ENCODE data around the gene TRMT112. TPM values are rescaled to one million over a fixed set of nuclear protein-coding genes. Genes with fewer than 3 reads are reported as not detected.

The TRMT112 gene
- total and polyA plus RNA-seq, 2 donors, result 294 to 353 TPM

DNA sequence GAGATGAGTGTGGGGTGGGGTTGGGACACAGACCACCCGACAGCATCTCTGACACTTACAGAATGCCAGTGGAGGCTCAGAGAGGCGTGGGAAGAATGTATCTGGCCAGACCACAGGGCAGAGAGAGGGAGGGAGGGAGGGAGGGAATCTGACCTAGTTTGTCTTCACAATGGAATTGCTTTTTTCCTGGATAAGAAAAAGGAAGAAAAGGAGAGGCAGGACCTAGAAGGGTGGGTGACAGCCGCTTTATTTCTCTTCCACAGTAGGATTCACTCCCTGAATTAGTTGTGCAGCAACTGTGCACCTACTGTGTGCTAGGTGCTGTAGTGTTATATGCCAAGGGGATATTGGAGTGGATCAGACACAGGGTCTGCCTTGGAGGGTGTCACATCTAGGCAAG is 22.6 kb downstream of the TRMT112 start:
- no peak overlapping the region for H3K27ac ChIP-seq (ENCODE audit: low read depth in 1 of 2, low read length in 1 of 2)
- no peaks in the 10 kb centered on the region for H3K36me3 ChIP-seq (ENCODE audit: control insufficient read depth in 2 of 2, insufficient read depth in 2 of 2, low read length in 1 of 2)
- peaks cover 90 to 100% of the 10 kb centered on the region in 2 donors for H3K27me3 ChIP-seq (ENCODE audit: control insufficient read depth in 2 of 2, insufficient read depth in 1 of 2, low read length in 1 of 2)
- H3K4me3 ChIP-seq (ENCODE audit: low read length in 2 of 2), result no peak overlapping the region
- WGBS, result 85% methylated on average over 3 of the region's 3 CpGs
- H3K4me1 ChIP-seq (ENCODE audit: control insufficient read depth in 2 of 2, insufficient read depth in 2 of 2, low read length in 2 of 2), result peaks cover 3 to 15% of the 10 kb centered on the region in 2 donors
- DNase-seq (ENCODE audit: low read depth in 6 of 9, low spot score in 9 of 9), result no peak
- H3K9me3 ChIP-seq (ENCODE audit: control insufficient read depth in 2 of 2, insufficient read depth in 1 of 2, low read length in 1 of 2), result peaks cover 0 to 7% of the 10 kb centered on the region in 2 donors

DNA sequence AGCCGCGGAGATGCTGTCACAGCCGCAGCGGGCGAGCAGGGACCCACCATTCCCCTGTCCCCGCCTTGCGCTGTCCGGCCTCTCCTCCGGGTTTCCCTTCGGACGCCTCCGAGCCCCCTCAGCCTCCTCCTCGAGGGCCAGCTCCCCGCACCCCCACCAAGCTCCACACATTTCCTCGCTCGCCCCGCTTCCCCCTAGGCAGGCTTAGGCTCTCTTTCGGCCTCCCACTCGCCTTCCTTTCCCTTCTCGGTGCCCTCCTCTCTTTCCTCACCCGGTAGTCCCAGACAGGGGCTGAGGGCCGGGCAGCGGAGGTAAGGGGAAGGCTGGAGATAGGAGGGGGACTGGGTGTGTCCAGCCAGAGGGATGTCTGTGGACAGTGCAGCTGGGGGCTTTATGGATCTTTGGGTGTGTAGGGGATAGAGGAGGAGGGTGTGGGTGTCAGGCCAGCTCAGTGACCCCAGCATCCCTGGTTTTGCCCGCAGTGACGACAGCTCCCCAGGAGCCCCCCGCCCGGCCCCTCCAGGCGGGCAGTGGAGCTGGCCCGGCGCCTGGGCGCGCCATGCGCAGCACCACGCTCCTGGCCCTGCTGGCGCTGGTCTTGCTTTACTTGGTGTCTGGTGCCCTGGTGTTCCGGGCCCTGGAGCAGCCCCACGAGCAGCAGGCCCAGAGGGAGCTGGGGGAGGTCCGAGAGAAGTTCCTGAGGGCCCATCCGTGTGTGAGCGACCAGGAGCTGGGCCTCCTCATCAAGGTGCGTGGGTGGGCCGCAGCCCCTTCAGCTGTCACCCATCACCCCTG is 24.7 kb downstream of the TRMT112 start:
- Histone ChIP-seq H3K36me3 (ENCODE audit: control insufficient read depth in 2 of 2, insufficient read depth in 2 of 2, low read length in 1 of 2) (peaks cover 0 to 3% of the 10 kb centered on the region in 2 donors), H3K27ac (ENCODE audit: low read depth in 1 of 2, low read length in 1 of 2) (no peak overlapping the region), H3K27me3 (ENCODE audit: control insufficient read depth in 2 of 2, insufficient read depth in 1 of 2, low read length in 1 of 2) (peaks cover 72 to 89% of the 10 kb centered on the region in 2 donors), H3K4me1 (ENCODE audit: control insufficient read depth in 2 of 2, insufficient read depth in 2 of 2, low read length in 2 of 2) (peaks cover 3 to 11% of the 10 kb centered on the region in 2 donors), H3K9me3 (ENCODE audit: control insufficient read depth in 2 of 2, insufficient read depth in 1 of 2, low read length in 1 of 2) (peaks cover 0 to 5% of the 10 kb centered on the region in 2 donors), H3K4me3 (ENCODE audit: low read length in 2 of 2) (peak overlapping the region in 1 of 2 donors; percentile 29)
- WGBS, result 39% methylated on average over 42 of the region's 42 CpGs
- no peak for DNase-seq (ENCODE audit: low read depth in 6 of 9, low spot score in 9 of 9)

DNA sequence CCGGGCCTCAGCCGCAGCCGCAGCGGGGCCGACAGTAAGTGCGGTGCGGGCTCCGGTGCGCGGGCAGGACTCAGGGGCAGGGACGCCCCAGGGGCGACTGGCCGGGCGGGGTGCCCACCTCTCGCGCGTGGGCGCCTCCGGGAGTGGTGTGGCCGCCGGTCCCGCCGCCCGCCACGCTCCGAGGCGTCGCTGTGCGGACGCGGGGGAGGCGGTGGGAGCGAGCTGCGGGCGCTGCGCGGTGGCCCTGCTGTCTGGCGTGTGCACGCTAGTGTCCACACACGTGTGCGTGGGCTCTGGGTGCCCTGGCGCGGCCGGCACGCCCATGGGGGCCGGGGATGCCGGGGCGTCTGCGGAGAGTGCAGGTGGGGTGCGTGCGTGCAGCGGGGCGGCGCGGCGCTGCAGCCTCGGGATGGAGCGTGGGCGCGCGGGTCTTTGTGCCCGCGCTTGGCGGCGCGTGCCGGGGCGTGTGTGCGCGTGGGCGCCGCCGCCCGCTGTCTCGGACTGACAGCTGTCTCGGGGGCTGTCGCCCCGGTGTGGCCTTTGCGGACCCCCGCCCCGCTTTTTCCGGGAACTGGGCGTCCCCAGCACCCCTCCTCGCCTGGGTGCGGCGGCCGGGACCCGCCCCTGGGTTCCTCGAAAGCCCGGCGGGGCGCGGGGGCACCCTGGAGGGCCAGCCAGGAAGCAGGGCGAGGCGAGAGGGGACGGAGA is 25.5 kb downstream of the TRMT112 start:
- Histone ChIP-seq H3K4me3 (ENCODE audit: low read length in 2 of 2) (peak overlapping the region in 1 of 2 donors; percentile 29), H3K27me3 (ENCODE audit: control insufficient read depth in 2 of 2, insufficient read depth in 1 of 2, low read length in 1 of 2) (peaks cover 65 to 81% of the 10 kb centered on the region in 2 donors), H3K9me3 (ENCODE audit: control insufficient read depth in 2 of 2, insufficient read depth in 1 of 2, low read length in 1 of 2) (peaks cover 0 to 5% of the 10 kb centered on the region in 2 donors), H3K4me1 (ENCODE audit: control insufficient read depth in 2 of 2, insufficient read depth in 2 of 2, low read length in 2 of 2) (peaks cover 3 to 4% of the 10 kb centered on the region in 2 donors), H3K27ac (ENCODE audit: low read depth in 1 of 2, low read length in 1 of 2) (no peak overlapping the region), H3K36me3 (ENCODE audit: control insufficient read depth in 2 of 2, insufficient read depth in 2 of 2, low read length in 1 of 2) (peaks cover 0 to 3% of the 10 kb centered on the region in 2 donors)
- DNase-seq (ENCODE audit: low read depth in 6 of 9, low spot score in 9 of 9), result no peak
- WGBS, result 1% methylated on average over 96 of the region's 96 CpGs

DNA sequence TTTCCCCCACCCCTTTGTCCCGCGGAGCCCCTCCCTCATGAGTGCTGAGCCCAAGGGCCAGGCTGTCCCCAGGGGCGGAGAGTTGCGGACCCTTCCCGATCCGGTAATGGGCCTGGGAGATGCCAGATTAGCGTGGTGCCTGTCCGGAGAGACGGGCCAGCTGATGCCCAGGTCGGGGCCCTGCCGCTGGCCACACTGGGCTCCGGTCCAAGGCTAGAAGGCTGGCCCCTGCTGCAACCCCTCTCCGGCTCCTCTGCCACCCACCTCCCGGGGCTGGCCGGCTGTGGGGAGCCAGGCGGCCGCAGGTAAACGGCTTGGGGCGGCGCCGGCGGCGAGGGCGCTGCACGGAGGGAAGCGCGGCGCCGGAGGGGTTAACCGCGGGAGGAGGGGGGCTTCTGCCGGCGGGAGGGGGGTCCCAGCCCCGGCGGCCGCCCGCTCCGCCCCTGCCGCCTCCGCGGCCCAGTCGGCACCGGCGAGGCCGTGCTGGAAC is 26.1 kb downstream of the TRMT112 start, which contains the start of gene KCNK4:
KCNK4 (plus strand) TSS at position 41 of the 490 bp plus-strand sequence. CDS start 1,717 bp downstream, outside the sequence.
- no peak within 1 kb of the TSS for H3K27ac ChIP-seq (ENCODE audit: low read depth in 1 of 2, low read length in 1 of 2)
- peaks cover 0 to 5% of the 10 kb centered on the region in 2 donors for H3K9me3 ChIP-seq (ENCODE audit: control insufficient read depth in 2 of 2, insufficient read depth in 1 of 2, low read length in 1 of 2)
- DNase-seq (ENCODE audit: low read depth in 6 of 9, low spot score in 9 of 9), result no peak
- peaks cover 7 to 8% of the 10 kb centered on the region in 2 donors for H3K4me1 ChIP-seq (ENCODE audit: control insufficient read depth in 2 of 2, insufficient read depth in 2 of 2, low read length in 2 of 2)
- 6% methylated on average over 45 of the region's 45 CpGs for WGBS
- peaks cover 59 to 75% of the 10 kb centered on the region in 2 donors for H3K27me3 ChIP-seq (ENCODE audit: control insufficient read depth in 2 of 2, insufficient read depth in 1 of 2, low read length in 1 of 2)
- peak within 1 kb of the TSS in 1 of 2 donors; percentile 29 for H3K4me3 ChIP-seq (ENCODE audit: low read length in 2 of 2)
- H3K36me3 ChIP-seq (ENCODE audit: control insufficient read depth in 2 of 2, insufficient read depth in 2 of 2, low read length in 1 of 2), result peaks cover 0 to 3% of the 10 kb centered on the region in 2 donors

DNA sequence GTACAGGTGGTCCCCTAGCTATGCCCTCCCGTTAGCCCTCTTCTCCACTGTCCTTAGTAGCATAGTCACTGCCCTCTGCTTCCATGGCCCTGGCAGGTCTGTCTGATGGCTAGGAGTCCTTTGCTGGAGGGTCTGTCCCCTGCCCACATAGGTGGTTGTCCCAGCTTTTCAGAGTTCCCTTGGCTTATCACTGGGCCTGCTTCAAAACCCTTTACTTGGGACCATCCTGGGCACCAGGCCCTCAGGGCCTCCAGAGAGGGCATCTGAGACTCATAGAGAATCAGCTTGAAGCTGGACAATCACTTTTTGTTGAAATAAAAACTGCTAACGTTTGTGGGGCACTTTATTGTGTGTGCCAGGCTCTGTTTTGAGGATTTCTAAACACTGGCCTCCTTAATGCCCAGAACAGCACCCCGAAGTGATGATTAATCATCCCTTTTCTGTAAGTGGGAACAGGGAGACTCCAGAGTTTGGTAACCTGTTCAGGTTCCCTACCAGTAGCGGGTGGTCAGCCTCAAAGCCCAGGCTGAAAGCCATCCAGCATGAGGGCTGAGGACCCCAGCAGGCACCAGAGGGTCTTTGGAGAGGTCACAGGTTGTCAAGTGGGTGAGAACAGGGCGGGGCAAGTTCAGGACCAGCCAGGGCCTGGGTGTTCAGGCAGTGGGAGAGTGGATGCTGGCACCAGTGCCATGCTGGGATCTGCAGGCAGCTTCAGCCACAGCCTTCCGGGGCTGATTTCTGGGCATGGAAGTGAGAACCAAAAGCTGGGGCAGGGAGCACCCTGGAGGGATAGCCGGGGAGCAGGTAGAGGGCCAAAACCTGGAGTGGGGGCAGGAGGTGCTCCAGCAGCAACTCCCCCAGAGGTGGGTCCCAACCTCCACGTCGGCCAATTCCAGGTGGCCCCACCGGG is 26.8 kb downstream of the TRMT112 start:
- Histone ChIP-seq H3K36me3 (ENCODE audit: control insufficient read depth in 2 of 2, insufficient read depth in 2 of 2, low read length in 1 of 2) (peaks cover 0 to 3% of the 10 kb centered on the region in 2 donors), H3K4me1 (ENCODE audit: control insufficient read depth in 2 of 2, insufficient read depth in 2 of 2, low read length in 2 of 2) (peaks cover 11 to 13% of the 10 kb centered on the region in 2 donors), H3K27me3 (ENCODE audit: control insufficient read depth in 2 of 2, insufficient read depth in 1 of 2, low read length in 1 of 2) (peaks cover 52 to 68% of the 10 kb centered on the region in 2 donors), H3K4me3 (ENCODE audit: low read length in 2 of 2) (no peak overlapping the region), H3K27ac (ENCODE audit: low read depth in 1 of 2, low read length in 1 of 2) (no peak overlapping the region), H3K9me3 (ENCODE audit: control insufficient read depth in 2 of 2, insufficient read depth in 1 of 2, low read length in 1 of 2) (peaks cover 0 to 5% of the 10 kb centered on the region in 2 donors)
- no peak for DNase-seq (ENCODE audit: low read depth in 6 of 9, low spot score in 9 of 9)
- WGBS, result 66% methylated on average over 10 of the region's 10 CpGs

DNA sequence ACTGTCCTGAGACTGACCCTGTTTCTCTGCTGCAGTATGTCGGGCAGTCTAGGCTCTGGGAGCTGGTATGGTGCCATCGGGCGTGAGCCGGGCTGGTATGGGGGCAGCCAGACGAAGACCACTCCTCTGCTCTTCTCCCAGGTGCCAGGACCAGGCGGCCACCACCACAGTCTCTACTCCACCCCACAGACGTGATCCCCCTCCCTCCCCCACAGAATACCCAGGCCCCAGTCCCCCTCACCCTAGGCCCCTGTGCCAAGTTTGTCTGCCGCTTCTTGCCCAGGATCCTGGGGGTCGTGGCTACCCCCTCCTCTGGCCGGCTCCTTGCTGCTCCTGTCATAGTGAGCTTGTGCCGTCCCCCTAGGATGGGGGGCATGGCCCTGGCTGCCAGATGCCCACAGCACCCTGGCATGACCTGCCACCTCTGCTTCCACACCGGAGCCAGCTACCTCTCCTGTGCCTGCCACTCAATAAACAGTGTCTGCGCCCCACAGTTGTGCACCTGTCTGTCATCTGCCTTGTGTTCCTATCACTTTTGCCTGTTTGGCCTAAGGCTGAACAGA is 28.3 kb downstream of the TRMT112 start:
- H3K9me3 ChIP-seq (ENCODE audit: control insufficient read depth in 2 of 2, insufficient read depth in 1 of 2, low read length in 1 of 2), result peaks cover 0 to 7% of the 10 kb centered on the region in 2 donors
- H3K27me3 ChIP-seq (ENCODE audit: control insufficient read depth in 2 of 2, insufficient read depth in 1 of 2, low read length in 1 of 2), result peaks cover 42 to 53% of the 10 kb centered on the region in 2 donors
- WGBS, result 96% methylated on average over 13 of the region's 13 CpGs
- no peak overlapping the region for H3K27ac ChIP-seq (ENCODE audit: low read depth in 1 of 2, low read length in 1 of 2)
- no peak for DNase-seq (ENCODE audit: low read depth in 6 of 9, low spot score in 9 of 9)
- H3K36me3 ChIP-seq (ENCODE audit: control insufficient read depth in 2 of 2, insufficient read depth in 2 of 2, low read length in 1 of 2), result peaks cover 0 to 3% of the 10 kb centered on the region in 2 donors
- no peak overlapping the region for H3K4me3 ChIP-seq (ENCODE audit: low read length in 2 of 2)
- H3K4me1 ChIP-seq (ENCODE audit: control insufficient read depth in 2 of 2, insufficient read depth in 2 of 2, low read length in 2 of 2), result peaks cover 12 to 17% of the 10 kb centered on the region in 2 donors

DNA sequence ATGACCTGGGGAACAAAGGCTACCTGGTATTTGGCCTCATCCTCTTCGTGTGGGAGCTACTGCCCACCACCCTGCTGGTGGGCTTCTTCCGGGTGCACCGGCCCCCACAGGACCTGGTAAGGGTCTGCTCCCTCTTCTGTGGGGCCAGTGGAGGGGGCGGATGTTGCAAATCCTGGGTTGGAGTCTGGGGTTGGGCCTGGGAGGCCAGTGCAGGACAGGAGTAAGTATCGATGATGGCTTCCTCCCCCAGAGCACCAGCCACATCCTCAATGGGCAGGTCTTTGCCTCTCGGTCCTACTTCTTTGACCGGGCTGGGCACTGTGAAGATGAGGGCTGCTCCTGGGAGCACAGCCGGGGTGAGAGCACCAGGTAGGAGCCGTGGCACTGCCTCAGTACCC is 29.0 kb downstream of the TRMT112 start:
- Histone ChIP-seq H3K9me3 (ENCODE audit: control insufficient read depth in 2 of 2, insufficient read depth in 1 of 2, low read length in 1 of 2) (peaks cover 0 to 12% of the 10 kb centered on the region in 2 donors), H3K27ac (ENCODE audit: low read depth in 1 of 2, low read length in 1 of 2) (no peak overlapping the region), H3K4me1 (ENCODE audit: control insufficient read depth in 2 of 2, insufficient read depth in 2 of 2, low read length in 2 of 2) (peaks cover 15 to 24% of the 10 kb centered on the region in 2 donors), H3K4me3 (ENCODE audit: low read length in 2 of 2) (no peak overlapping the region), H3K36me3 (ENCODE audit: control insufficient read depth in 2 of 2, insufficient read depth in 2 of 2, low read length in 1 of 2) (peaks cover 2 to 3% of the 10 kb centered on the region in 2 donors), H3K27me3 (ENCODE audit: control insufficient read depth in 2 of 2, insufficient read depth in 1 of 2, low read length in 1 of 2) (peaks cover 37 to 46% of the 10 kb centered on the region in 2 donors)
- DNase-seq (ENCODE audit: low read depth in 6 of 9, low spot score in 9 of 9), result no peak
- WGBS, result 97% methylated on average over 9 of the region's 9 CpGs

DNA sequence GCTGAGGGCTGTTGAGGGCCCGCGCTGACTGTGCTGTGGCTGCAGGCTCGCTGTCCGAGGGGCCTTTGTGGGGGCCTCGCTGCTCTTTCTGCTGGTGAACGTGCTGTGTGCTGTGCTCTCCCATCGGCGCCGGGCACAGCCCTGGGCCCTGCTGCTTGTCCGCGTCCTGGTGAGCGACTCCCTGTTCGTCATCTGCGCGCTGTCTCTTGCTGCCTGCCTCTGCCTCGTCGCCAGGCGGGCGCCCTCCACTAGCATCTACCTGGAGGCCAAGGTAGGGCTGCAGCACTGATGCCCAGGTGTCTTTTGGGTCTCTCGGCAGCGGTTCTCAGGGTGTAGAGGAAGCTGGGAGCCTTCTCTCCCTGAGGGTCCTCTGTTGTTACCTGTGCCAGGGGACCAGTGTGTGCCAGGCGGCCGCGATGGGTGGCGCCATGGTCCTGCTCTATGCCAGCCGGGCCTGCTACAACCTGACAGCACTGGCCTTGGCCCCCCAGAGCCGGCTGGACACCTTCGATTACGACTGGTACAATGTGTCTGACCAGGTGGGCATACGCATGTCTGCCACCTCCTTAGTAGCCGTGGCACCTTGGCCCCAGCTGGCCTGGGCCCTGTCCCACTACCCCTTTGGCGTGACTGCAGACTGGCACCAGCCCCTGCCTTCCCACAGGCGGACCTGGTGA is 29.5 kb downstream of the TRMT112 start:
- Histone ChIP-seq H3K27ac (ENCODE audit: low read depth in 1 of 2, low read length in 1 of 2) (no peak overlapping the region), H3K9me3 (ENCODE audit: control insufficient read depth in 2 of 2, insufficient read depth in 1 of 2, low read length in 1 of 2) (peaks cover 0 to 12% of the 10 kb centered on the region in 2 donors), H3K4me3 (ENCODE audit: low read length in 2 of 2) (no peak overlapping the region), H3K4me1 (ENCODE audit: control insufficient read depth in 2 of 2, insufficient read depth in 2 of 2, low read length in 2 of 2) (peaks cover 17 to 27% of the 10 kb centered on the region in 2 donors), H3K36me3 (ENCODE audit: control insufficient read depth in 2 of 2, insufficient read depth in 2 of 2, low read length in 1 of 2) (peaks cover 7 to 8% of the 10 kb centered on the region in 2 donors), H3K27me3 (ENCODE audit: control insufficient read depth in 2 of 2, insufficient read depth in 1 of 2, low read length in 1 of 2) (peaks cover 31 to 40% of the 10 kb centered on the region in 2 donors)
- no peak for DNase-seq (ENCODE audit: low read depth in 6 of 9, low spot score in 9 of 9)
- WGBS, result 99% methylated on average over 33 of the region's 33 CpGs
